ENCODE measurements around the gene PEX10.
"Not testable (repeated sequence)": the region's sequence is repeated elsewhere in the genome, so short reads cannot be mapped to it uniquely, and the experiment has no call there.

PEX10 gene

DNA sequence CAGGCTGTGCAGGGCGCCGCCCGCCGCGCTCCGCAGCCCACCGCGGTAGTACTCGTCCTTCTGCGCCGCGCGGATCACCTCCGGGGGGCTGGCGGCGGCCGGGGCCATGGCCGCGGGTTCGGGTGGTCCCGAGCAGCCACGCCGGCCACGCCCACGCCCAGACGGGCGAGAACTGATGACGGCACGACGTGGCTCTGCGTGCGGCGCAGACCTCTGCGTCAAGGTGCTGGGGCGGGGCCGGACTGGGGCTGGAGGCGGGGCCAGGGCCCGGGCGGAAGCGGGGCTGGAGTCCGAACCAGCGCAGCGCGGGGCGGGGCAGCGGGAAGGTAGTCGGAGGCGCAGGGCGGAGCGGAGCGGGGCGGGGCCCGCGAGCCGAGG is at the start of gene PEX10:
Gene PEX10 (minus strand): TSS at position 170 of the 378 bp plus-strand sequence. CDS start 62 bp downstream, at position 108.
- peak; percentile 92 for DNase-seq (ENCODE audit: low spot score)

GRCh38 chr1:2460996-2461751 is 48.8 kb upstream of the PEX10 start:
- no peak for DNase-seq (ENCODE audit: low spot score)

DNA sequence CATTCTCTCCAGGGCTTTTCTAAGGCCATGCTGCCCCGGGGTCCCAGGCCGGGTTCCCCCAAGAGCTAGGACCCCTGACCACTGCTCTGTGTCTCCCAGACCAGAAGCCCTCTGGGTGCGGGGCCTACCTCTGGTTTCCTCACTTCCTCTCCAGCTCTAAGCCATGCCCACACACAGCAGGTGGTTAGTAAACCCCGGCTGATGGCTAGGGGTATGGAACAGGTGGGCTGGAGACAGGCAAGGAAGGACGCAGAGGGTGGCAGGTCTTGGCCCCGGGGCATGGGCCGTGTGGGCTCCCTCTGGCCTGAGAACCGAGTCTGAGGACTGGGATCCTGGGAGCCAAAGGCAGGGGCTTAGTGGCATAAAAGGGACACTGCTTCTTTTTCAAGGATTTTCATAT is 47.8 kb upstream of the PEX10 start:
- DNase-seq (ENCODE audit: low spot score), result no peak

GRCh38 chr1:2459757-2460156 is 47.4 kb upstream of the PEX10 start:
- DNase-seq (ENCODE audit: low spot score), result no peak

- not testable (repeated sequence) for DNase-seq (ENCODE audit: low spot score)
Measured at GRCh38 chr1:2459102-2459753, 46.9 kb upstream of the PEX10 start.

GRCh38 chr1:2458687-2459086 is 46.3 kb upstream of the PEX10 start:
- no peak for DNase-seq (ENCODE audit: low spot score)

DNA sequence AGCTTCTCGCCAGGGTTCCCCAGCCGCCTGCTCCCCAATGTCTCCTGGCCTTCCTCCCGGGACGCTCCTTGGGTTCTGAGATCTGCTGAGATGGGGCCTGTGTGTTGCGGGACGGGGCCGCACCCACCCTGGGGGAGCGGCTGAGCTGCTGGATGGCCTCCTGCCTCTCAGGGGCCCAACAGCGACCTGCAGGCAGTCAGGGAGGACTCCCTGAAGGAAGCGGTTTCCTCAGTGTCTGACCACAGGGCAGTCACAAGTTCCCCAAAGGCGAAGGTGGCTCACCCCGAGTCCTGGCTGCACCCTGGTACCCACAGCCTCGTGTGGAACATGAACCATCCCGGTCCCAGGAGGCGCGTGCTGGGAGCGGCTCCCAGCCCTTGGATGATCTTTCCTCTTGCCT is 45.1 kb upstream of the PEX10 start:
- DNase-seq (ENCODE audit: low spot score), result no peak

DNA sequence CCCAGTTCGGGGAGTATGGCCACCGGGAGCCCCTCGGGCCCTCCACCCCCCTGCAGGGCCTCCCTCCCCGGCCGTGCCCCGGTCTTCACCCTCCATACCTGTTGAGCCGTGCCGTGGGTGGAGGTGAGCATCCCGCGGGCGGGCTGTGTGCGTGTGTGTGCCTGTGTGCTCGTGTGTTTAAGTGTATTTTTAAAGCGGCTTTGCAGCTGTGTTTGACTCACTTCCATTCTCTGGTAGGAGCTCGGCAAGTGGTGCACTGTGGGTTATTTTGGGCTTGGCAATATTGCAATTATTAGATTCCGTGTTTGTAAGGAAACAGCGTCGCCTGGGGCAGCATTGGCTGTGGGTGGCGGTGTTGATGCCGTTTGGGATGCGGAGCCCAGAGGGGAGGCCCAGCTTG is 43.4 kb upstream of the PEX10 start:
- DNase-seq (ENCODE audit: low spot score), result no peak

DNA sequence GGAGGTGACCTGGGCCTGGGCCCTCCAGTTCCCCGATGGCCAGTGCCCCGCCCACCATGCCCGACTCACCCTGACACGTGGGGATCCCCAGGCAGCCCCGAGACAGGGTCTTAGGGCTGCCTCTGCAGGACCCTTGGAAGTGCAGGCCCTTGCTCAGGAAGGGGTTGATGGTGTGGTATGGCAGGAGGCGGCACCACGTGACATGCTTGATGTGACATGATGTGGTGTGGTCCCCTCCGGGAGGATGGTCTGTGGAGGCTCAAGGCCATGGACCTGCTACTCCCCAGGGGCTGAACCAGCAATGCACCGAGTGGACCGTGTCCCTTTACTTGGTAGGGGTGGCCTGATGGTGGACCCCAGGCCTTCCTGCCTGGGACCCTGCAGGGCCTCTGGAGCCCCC is 41.9 kb upstream of the PEX10 start:
- DNase-seq (ENCODE audit: low spot score), result no peak

DNA sequence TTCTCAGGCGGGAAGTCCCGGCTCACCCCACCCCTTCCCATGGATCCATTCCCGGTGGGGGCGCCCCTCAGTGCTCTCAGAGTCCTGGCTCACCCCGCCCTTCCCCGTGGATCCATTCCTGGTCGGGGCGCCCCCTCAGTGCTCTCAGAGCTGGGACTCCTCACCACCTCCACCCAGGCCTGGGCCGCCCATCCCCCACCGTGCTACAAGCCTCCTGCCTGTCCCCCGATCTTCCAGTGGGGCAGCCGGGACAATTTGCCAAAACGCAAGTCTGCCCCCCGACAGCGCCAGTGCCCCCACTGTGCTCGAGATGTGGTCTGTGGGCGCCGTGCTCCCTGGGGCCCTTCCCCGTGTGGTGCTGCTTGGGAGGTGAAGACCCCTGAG is 40.6 kb upstream of the PEX10 start:
- no peak for DNase-seq (ENCODE audit: low spot score)

DNA sequence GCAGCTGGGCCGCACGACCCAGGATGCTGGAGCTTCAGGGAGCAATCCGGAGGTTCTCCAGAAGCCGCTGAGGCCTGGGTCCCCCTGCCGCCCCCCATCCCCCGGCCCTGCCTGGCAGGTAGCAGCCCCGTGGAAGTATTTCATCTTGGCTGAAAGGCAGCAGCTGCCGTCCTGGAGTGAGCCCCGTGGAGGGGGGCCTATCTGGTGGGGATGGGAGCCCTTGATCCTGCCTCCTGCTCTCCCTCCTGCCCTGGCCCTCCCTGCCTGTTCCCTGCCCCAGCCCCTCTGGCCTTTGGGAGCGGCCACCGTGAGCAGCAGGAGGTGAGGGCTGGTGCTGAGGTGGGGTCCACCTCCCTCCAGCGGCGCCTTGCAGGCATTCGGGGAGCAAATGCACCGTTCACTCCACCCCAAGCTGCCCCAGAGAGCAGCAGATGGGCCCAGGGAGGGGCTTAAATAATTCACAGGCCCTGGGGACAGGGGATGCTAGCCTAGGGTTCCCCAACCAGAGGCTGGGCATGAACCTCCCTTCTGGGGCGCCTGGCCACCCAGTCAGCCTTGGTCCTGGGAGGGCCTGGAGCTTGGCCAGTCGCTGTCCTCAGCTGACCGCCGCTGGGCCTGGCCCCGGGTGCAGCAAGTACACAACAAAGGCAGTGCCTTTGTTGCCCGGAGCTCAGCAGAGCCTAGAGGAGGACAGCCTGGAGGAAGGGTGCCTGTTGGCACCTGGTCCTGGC is 40.0 kb upstream of the PEX10 start:
- DNase-seq (ENCODE audit: low spot score), result no peak

- DNase-seq (ENCODE audit: low spot score), result peak; percentile 30
Measured at GRCh38 chr1:2451741-2452140, 39.4 kb upstream of the PEX10 start.

- DNase-seq (ENCODE audit: low spot score), result peak; percentile 31
Measured at GRCh38 chr1:2449636-2450454, 37.5 kb upstream of the PEX10 start.

GRCh38 chr1:2448098-2448445 is 35.7 kb upstream of the PEX10 start:
- DNase-seq (ENCODE audit: low spot score), result peak; percentile 69

GRCh38 chr1:2447276-2448097 is 35.1 kb upstream of the PEX10 start:
- no peak for DNase-seq (ENCODE audit: low spot score)

- DNase-seq (ENCODE audit: low spot score), result no peak
Measured at GRCh38 chr1:2446861-2447260, 34.5 kb upstream of the PEX10 start.

GRCh38 chr1:2446394-2446793 is 34.0 kb upstream of the PEX10 start:
- DNase-seq (ENCODE audit: low spot score), result no peak

DNA sequence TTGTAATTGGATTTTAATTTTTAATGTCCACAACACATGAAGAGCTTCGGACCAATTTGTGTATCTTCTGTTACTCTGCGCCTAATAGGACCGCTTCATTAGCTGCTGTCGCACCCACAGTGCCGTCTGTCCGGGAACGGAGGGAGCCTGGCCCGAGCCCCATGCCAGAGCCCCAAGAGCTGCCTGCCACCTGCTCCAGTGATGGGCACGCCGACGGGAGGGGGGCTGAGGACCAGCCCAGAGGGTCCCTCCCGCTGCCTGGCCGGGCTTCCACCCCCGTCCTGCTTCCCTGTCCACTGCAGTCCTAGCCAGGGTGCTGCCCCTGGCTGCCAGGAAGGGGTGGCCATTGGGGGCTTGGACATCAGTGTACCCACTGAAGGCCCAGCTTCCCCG is 33.5 kb upstream of the PEX10 start:
- DNase-seq (ENCODE audit: low spot score), result no peak

GRCh38 chr1:2445162-2445822 is 32.9 kb upstream of the PEX10 start:
- no peak for DNase-seq (ENCODE audit: low spot score)

GRCh38 chr1:2444138-2444591 is 31.8 kb upstream of the PEX10 start:
- DNase-seq (ENCODE audit: low spot score), result no peak
